AG04449 (cell line): ENCODE measurements around the gene ZDBF2.
"Not testable (repeated sequence)": the region's sequence is repeated elsewhere in the genome, so short reads cannot be mapped to it uniquely, and the experiment has no call there.

ENCODE experiments used
- CTCF ChIA-PET: fragments of 350-600 bp; formaldehyde crosslinking; extraction: SDS; loops from one replicate; lab custom pipeline; 2021; ENCODE audit warnings: antibody characterized with exemption; lab: Yijun Ruan, JAX
- POLR2A ChIA-PET: fragments of 400-600, 350-600 bp; formaldehyde crosslinking; extraction: SDS; loops from one replicate; lab custom pipeline; 2020; ENCODE audit warnings: antibody characterized with exemption, inconsistent platforms; lab: Yijun Ruan, JAX
- DNase-seq: peaks from one replicate; pipeline ENCODE4 v3.0.0-alpha.2; 2010; ENCODE audit warnings: low read depth, low spot score
- H3K4me3 ChIP-seq: 2 replicates; pipeline ENCODE4 v1.5.1; 2011; ENCODE audit warnings: low read depth, mild to moderate bottlenecking, control low read depth, low read length
- CTCF ChIP-seq: IDR thresholded peaks from one replicate; pipeline ENCODE4 v1.5.1; 2011; ENCODE audit warnings: mild to moderate bottlenecking, moderate library complexity, low read length, control low read depth, inconsistent platforms; ENCODE audit not compliant: insufficient read depth; ENCODE audit errors: missing control alignments

The ZDBF2 gene

GRCh38 chr2:206287197-206287596, 12.7 kb downstream of the ZDBF2 start:
- no peak overlapping the region for H3K4me3 ChIP-seq
- ChIA-PET CTCF (no interaction called here), POLR2A (no interaction called here)
- no peak for TF ChIP-seq CTCF
- DNase-seq = no peak

- POLR2A ChIA-PET = no interaction called here
- TF ChIP-seq CTCF = no peak
- no peak overlapping the region for H3K4me3 ChIP-seq
- CTCF ChIA-PET = no interaction called here
- no peak for DNase-seq
These were observed 14.9 kb downstream of the ZDBF2 start for GRCh38 chr2:206289391-206289790.

GRCh38 chr2:206296128-206296527, 21.7 kb downstream of the ZDBF2 start:
- no peak for DNase-seq
- TF ChIP-seq CTCF = no peak
- ChIA-PET CTCF (no interaction called here), POLR2A (no interaction called here)
- no peak overlapping the region for H3K4me3 ChIP-seq

- DNase-seq, CTCF ChIA-PET, POLR2A ChIA-PET: not testable (repeated sequence)
These were observed 25.1 kb downstream of the ZDBF2 start for GRCh38 chr2:206299608-206300007.

GRCh38 chr2:206305523-206306245, 31.2 kb downstream of the ZDBF2 start:
- no peak for DNase-seq
- ChIA-PET CTCF (no interaction called here), POLR2A (no interaction called here)
- no peak overlapping the region for H3K4me3 ChIP-seq
- TF ChIP-seq CTCF = no peak

More at GRCh38 chr2:206299608-206300007, 25.1 kb downstream of the ZDBF2 start:
- not testable (repeated sequence) for H3K4me3 ChIP-seq

GRCh38 chr2:206311026-206311425, 36.6 kb downstream of the ZDBF2 start:
- POLR2A ChIA-PET = no interaction called here
- H3K4me3 ChIP-seq = no peak overlapping the region
- CTCF ChIA-PET = no interaction called here
- no peak for TF ChIP-seq CTCF
- DNase-seq = no peak

GRCh38 chr2:206316141-206316540, 41.7 kb downstream of the ZDBF2 start:
- CTCF ChIA-PET = no interaction called here
- TF ChIP-seq CTCF = no peak
- DNase-seq = no peak
- POLR2A ChIA-PET = no interaction called here
- H3K4me3 ChIP-seq = no peak overlapping the region
